ENCODE results near the gene THRB.

The THRB gene

DNA sequence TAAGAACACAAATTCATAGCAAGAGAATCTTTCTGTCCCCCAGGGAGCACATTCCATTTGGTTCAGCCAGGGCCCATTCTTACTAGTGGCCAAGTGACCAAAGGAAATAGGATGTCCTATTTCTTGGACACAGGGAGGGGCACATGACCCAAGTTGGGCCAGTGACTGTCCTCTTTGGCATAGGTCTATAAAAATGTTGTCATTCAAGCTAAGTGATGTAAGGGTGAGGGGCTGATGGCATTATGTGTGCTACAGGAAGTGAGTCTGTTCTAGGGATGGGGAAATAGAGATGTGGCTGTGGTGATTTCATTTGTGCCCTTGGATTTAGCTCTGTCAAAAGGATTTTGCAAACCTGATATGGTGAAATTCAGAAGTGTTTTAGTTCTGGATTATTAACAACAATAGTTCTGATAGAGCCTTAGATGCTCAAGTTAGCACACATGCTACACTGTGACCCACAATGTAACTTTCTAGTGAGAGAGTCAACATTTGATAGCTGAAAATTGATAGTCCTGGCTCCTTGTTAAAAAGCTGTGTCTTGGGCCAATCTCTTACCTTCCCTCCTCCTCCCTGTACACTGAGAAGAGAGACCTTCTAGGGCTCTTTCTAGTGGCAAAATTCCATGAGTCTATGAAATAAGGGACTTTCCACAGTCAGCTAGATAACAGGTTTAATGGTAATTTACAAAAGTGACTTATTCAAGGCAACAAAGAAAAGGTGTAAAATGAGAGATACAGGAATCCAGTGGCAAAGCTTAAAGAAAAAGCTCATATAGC is 117.2 kb downstream of the THRB start:
- DNase-seq (ENCODE audit: low read depth in 2 of 2), result no peak

GRCh38 chr3:24375947-24376384 is 118.7 kb downstream of the THRB start:
- no peak for DNase-seq (ENCODE audit: low read depth in 2 of 2)

DNA sequence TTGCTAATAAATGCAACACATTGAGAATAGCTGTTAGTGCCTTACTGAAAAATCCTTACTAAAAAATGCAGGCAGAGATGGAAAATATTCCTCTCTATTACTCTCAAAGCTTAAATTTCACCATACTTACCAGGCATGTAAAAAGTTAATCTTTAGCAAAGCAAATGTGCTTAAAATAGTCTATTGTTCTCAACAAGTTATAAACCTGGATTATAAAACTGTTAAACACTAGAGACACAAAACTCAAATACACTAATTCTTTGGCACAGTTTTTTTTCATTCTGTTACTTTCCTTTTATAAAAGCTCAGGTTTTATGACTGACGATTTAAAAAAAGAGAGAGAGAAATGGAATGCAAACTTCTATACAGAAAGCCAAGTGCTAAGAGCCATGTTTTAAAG is 119.8 kb downstream of the THRB start:
- no peak for DNase-seq (ENCODE audit: low read depth in 2 of 2)

DNA sequence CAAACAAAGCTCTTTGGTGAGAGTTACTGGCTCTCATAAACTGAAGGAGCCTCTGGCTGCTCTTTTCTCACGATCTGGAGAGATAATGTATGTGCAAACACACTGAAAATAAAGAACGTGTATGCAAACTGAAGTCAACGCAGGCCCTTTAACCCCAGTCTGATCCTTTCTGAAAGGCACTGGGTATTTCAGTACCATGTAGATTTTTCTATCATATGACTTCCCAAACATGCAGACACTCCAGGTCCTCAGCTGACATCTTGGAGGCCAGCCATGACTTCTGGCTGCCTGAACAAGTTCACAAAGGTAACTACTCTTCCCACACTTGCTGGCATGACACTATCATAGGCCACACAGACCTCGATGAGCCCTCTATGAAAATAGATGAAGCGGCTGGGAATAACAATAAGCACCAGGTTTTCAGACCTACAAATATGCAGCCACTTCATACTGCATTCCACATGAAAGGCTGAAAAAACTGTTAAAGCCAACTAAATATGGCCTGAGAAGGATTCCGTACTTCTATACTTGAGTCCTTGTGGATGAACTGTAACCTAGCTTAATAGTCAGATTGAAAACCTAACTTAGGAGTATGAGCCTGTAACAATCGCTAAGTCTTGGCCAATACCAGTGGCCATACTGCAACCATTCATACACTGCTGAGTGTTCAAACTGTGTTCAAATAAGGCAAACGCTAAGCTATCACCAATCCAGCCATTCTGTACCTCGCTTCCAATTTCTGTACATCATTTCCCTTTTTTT is 121.3 kb downstream of the THRB start:
- no peak for DNase-seq (ENCODE audit: low read depth in 2 of 2)

DNA sequence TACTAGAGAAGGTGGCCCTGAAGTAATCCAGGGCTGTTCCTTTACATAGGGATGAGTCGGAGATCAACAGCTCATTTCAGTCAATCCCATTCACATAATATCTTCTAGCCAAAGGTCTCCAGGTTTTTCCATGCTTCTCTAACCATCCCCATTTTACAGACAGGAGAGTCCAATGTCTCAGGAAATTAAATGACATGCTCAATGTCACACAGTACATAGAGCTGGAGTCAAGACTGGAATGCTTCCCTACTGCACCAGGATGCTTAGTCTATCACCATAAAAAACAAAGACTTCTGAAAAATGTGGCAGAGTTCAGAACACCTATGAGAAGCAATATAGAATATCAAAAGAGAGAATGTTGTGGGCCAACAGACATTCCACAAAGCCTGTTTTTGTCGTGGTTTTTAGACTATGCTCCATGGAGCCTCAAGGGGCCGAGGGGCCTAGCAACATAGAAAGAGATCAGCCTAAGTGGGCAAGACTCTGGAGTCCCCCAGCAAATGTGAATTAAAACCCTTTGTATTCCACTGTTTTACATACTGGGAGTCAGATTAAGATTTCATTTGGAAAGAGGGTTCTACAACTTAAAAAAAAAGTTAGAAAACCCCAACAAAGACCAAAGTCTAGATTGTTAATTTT is 122.0 kb downstream of the THRB start:
- DNase-seq (ENCODE audit: low read depth in 2 of 2), result no peak

DNA sequence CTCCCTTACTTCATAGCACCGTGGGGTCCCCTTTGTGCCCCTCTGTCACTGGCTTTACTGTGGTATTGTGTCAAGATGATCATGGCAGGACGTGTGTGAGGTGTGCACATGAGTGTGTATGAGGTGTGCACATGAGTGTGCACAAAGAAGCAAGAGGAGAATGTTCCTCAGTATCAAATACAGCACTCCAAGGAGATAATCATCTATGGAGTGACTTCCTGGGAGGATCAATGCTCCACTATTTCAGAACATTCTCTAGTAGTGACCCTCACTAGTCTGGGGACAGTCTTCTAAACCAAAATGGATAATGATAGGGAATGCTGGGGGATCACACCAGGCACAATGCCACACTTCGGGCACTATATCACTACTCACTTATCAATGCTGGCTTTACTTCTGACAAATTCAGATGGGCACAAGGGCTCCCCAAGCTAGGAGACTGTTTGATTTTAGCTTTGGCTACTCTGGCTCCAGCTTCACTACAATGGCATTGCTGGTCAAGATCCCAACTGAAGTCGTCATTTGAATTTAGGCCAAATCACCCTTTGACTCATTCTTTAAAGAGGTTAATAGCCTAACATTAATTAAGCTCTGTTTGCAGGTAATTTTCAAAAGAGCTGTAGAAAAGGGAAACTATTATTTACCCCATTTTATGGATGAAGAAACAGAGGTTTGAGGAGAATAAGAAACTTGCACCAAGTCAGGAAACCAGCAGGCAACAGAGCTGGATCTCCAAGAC is 124.1 kb downstream of the THRB start:
- no peak for DNase-seq (ENCODE audit: low read depth in 2 of 2)

DNA sequence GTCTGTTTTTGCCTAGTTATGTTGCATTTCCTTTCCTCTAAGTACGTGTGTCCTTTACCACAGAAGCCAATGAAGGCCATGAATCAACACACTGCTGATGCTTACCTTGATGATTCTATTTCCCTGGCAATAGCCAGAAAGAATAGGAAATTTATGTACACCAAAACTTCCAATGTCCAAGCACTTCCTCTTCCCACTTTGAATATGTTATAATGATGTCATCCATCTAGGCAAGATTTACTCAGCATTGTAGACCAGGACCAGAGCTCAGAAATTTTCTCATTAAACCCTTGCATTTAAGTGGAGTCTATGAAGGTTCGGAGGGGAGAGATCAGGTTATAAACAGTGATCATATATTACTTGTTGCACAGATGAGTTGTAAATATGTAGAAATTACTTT is 126.0 kb downstream of the THRB start:
- no peak for DNase-seq (ENCODE audit: low read depth in 2 of 2)

- no peak for DNase-seq (ENCODE audit: low read depth in 2 of 2)
Measured at GRCh38 chr3:24367664-24368264, 126.9 kb downstream of the THRB start.

- no peak for DNase-seq (ENCODE audit: low read depth in 2 of 2)
Measured at GRCh38 chr3:24367216-24367615, 127.4 kb downstream of the THRB start.

- DNase-seq (ENCODE audit: low read depth in 2 of 2), result no peak
Measured at GRCh38 chr3:24365168-24365567, 129.5 kb downstream of the THRB start.

DNA sequence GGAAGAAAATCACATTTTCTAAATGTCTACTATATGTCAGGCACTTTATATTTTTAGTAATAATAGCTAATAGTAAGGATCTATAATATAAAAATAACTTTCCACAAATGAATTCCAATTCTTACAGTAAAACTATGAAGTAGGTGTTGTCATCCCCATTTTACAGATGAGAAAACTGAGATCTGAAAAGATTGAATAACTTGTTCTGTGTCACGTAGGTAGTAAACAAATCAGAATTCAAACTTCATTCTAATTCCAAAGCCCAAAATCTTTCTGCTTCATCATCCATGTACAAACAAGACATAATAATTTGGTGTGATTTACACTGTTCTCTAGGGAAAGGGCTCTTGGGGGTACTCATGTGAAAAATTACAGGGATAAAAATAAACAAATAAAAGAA is 130.3 kb downstream of the THRB start:
- DNase-seq (ENCODE audit: low read depth in 2 of 2), result no peak

DNA sequence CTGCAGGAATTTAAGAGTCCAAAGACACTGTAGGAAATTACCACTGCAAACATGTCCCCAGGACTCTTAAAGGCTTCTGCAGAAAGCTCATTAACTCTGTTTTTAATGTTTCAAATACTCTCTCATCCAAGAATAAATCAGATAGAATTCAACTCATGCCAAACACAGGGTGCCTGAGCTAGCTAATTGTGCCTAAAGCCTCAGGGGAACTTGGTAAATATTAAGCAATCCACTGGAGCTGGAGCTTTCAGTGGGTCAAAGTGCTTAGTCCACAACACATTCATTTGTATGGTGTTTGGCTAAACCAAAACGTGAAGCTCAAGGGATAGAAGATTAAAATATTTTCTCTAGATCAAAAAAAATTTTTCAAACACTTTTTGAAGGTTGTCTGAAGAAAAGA is 131.4 kb downstream of the THRB start:
- DNase-seq (ENCODE audit: low read depth in 2 of 2), result no peak

DNA sequence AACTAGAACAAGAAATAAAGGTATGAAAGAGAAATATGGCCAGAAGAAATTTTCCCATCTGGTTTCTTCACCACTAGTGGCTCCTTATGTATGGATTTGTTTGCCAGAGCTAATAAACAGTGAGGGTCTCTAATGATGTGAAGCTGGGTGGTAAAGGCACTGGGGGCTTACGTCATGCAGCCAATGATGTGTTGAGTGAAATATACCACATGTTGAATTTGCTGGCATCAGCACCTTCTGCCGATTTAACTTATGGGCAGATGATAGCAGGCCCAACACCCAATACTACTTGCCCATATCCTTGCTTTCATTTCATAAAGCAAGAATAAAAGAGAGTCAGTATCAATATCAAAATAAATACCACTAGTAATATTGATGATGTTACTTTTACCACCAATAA is 133.0 kb downstream of the THRB start:
- DNase-seq (ENCODE audit: low read depth in 2 of 2), result no peak

- no peak for DNase-seq (ENCODE audit: low read depth in 2 of 2)
Measured at GRCh38 chr3:24360957-24361356, 133.7 kb downstream of the THRB start.

DNA sequence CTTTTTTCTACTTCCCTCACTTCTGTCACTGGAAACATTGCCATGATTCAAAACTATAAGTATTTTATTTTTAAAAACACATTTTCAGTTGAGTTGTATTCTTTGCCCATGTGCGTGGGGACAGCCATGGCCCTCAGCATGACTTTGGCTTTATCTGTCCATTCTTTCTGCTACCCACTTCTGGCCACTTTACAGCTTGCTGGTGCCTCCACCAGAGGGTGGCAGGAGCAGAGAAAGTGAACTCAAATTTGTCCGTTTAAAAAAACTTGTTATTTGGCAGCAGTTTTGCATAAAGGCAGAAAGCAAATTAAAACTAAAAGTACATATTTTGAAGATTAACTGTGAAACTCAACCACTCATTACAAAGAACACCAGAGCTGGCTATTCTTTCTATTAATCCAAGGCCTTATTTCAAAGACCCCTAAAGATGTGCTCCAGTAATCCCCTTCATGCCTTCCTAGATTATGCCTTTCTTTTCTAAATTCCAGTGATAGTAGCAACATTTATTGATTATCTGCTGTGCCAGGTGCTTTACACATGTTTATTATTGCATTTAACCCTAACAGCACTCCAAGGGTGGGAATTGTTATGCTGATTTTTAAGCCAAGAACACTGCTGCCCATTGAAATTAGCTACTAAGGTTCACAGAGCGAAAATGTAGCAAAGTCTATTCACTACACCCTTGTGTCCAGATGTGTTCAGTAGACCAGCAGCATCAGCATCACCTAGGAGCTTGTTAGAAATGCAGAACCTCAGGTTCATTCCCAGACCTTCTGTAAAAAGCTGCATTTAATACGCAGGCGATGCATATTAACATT is 134.8 kb downstream of the THRB start:
- no peak for DNase-seq (ENCODE audit: low read depth in 2 of 2)

GRCh38 chr3:24359102-24359501 is 135.5 kb downstream of the THRB start:
- no peak for DNase-seq (ENCODE audit: low read depth in 2 of 2)

DNA sequence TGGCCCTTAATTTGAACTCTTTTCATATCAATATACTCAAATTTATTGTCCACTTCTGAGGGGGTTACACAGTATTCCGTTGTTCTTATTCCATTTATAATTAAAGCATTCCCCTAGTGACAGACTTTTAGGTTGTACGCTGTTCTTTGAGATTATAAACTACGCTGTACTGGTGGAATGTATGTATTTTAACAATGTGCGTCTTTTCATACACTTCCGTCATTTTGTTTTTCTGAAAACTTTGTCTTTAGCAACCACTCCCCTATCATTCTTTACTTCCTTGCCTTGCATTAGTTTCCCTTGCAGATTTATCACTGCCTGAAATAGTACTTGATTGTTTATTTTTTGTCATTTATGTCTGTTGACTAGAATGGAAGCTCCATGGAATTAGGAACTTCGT is 137.0 kb downstream of the THRB start:
- DNase-seq (ENCODE audit: low read depth in 2 of 2), result no peak

DNA sequence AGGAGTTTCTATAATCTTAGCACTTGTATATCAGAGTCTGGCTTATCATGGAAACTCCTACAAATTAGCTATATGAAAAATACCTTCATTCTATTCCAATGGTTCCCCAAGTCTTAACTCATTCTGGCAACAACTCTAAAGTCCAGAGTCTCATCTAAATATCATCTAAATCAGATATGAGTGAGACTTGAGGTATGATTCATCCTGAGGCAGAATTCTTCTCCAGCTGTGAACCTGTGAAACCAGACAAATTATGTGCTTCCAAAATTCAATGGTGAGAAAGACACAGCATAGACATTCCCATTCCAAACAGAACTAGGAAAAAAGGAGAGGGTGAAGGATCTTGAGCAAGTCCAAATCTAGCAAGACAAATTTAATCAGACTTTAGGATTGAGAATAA is 138.8 kb downstream of the THRB start:
- DNase-seq (ENCODE audit: low read depth in 2 of 2), result no peak

DNA sequence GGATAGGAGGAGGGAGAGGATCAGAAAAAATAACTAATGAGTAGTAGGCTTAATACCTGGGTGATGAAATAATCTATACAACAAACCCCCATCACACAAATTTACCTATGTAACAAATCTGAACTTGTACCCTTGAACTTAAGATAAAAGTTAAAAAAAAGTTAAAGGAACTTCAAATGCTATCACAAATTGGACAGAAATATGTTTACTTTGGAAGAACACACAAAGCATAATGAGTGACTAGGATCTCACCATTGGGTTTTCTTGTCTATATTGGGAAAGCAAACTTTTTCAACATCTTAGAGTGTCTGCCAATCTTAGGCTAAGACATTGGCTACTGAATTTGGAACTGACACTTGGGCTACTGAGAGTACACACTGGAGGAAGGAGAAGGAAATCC is 140.4 kb downstream of the THRB start:
- DNase-seq (ENCODE audit: low read depth in 2 of 2), result no peak

DNA sequence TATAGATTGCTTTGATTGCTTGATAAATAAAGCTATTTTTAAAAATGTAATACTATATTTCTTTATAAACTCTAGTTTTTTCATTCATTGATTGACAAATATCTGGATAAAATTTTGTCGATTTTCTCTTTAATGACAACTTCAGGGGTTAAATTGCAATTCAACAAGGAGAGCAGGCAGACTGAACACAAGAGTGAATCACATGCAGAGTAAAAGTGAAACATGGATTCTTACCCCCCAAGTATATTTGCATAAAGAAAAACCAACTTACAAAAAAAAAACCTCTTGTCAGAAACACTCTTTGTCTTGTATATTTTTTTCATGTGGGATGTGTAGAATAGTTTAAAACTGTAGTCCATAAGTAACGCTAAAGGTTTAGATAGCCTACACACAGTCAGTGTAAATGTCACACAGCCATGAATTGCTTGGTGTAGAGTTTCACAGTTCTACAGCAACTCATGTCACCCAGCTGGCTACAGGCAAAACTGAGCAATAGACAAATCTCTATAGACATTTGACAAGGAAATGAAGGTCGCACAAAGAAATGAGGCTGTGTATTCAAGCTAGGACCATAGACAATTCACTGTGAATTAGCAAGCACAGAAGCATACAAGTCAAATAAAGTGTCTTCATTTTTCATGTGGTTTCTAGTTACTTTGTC is 141.6 kb downstream of the THRB start:
- DNase-seq (ENCODE audit: low read depth in 2 of 2), result no peak

Data from activated CD4-positive, alpha-beta T cell treated with anti-CD3 and anti-CD28 coated beads for 24 hours (primary cell).